Ectodermal cell (in vitro differentiated cells): Measurements from ENCODE around the gene TMC4.

Experiments used
- H3K27ac ChIP-seq: 2 replicates; pipeline ENCODE4 v1.7.0; 2013; ENCODE audit warnings: mild to moderate bottlenecking, low read depth, low read length; ENCODE audit not compliant: insufficient read depth, poor library complexity, severe bottlenecking
- H3K27me3 ChIP-seq: 2 replicates; pipeline ENCODE4 v1.7.0; 2013; ENCODE audit warnings: mild to moderate bottlenecking, low read length; ENCODE audit not compliant: insufficient read depth, control insufficient read depth, poor library complexity, severe bottlenecking
- H3K36me3 ChIP-seq: one replicate; pipeline ENCODE4 v1.7.0; 2013; ENCODE audit warnings: low read length; ENCODE audit not compliant: control insufficient read depth, insufficient read depth
- H3K4me1 ChIP-seq: one replicate; pipeline ENCODE4 v1.7.0; 2013; ENCODE audit warnings: low read length; ENCODE audit not compliant: control insufficient read depth, insufficient read depth
- H3K4me3 ChIP-seq: 2 replicates; pipeline ENCODE4 v1.7.0; 2013; ENCODE audit warnings: low read depth, low read length, control low read depth; ENCODE audit not compliant: insufficient read depth
- H3K9me3 ChIP-seq: 2 replicates; pipeline ENCODE4 v1.7.0; 2013; ENCODE audit warnings: mild to moderate bottlenecking, low read length, moderate library complexity; ENCODE audit not compliant: control insufficient read depth
- WGBS, 2 experiments: methylation state at CpG; one replicate each; pipeline ENCODE4 v1.1.7; 2013; ENCODE audit warnings: missing lambda C conversion rate in 2 of 2; 5-methylcytosine and 5-hydroxymethylcytosine counted together

TMC4 gene

DNA sequence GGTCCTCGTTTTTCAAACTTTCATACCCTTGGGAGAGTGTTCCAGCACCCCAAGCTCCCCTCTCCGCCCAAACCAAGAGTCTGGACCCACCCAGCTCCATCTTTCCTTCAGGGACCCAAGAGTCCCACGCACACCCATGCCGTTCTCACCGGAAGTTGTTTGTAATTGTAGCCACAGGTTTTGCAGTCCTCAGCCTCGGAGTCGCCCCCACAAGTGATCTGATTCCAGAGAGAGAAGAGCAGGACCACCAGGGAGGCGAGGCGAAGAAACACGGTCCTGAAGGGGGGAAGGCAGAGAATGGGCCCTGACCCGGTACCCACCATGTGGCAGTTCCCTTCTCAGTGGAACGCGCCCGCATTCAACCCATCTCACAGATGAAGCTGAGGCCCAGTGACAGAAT is 10.1 kb downstream of the TMC4 start:
- no peak overlapping the region for H3K4me3 ChIP-seq
- H3K36me3 ChIP-seq: no peaks in the 10 kb centered on the region
- H3K27ac ChIP-seq: no peak overlapping the region
- H3K9me3 ChIP-seq: no peaks in the 10 kb centered on the region
- WGBS, 2 experiments: 89 to 91% methylated on average over 14 of the region's 14 CpGs
- peaks cover 15% of the 10 kb centered on the region for H3K4me1 ChIP-seq
- H3K27me3 ChIP-seq: peaks cover 4% of the 10 kb centered on the region

DNA sequence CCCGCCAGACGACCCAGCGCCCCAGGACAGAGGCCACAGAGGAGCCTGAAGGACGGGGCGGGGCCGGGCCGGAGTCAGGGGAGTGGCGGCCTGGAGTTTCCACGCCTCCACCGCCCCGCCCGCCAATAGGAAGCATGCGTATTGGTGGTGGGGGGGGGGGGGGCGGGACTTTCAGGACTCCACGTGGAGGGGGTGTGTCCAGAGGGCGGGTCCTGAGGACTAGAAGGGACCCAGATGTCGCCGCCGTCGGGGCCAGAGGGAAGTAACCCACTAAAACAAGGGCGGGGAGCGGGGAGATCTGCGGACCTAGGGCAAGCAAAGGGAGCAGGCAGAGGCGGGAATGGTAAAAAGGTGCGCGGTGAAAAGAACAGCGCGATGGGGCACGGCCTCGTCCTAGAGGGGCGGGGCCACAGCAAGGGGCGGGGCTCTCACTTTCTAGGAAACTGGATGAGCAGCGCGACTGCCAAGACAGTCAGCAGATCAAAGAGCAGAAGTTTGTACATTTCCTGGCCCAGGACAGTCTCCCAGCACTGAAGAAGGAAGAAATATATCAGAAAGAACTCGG is 10.6 kb downstream of the TMC4 start:
- Histone ChIP-seq H3K9me3 (no peaks in the 10 kb centered on the region), H3K36me3 (no peaks in the 10 kb centered on the region), H3K27ac (no peak overlapping the region), H3K4me3 (no peak overlapping the region), H3K4me1 (peaks cover 15% of the 10 kb centered on the region), H3K27me3 (peaks cover 4% of the 10 kb centered on the region)
- WGBS, 2 experiments: 22 to 24% methylated on average over 32 to 34 of the region's 35 CpGs

DNA sequence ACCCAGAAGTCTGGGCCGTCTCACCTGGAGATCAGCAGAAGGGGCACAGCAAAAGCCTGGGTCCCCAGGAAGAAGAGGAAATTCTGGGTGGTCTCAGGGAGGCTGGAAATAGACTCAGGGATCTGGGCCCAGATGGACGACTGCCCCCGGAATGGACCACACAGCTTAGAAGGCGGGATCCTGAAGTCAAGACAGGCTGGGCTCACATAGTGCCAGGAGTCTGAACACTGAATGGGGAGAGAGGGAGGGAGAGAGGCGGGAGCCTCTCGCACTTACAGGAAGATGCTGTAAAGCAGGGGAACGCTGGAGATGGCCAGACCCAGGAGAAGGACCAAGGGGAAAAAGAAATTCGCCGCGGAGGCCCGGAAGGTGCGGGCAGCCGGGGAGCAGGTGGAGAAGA is 12.1 kb downstream of the TMC4 start:
- H3K4me3 ChIP-seq: peak overlapping the region; percentile 88
- peaks cover 15% of the 10 kb centered on the region for H3K4me1 ChIP-seq
- H3K36me3 ChIP-seq: peaks cover 7% of the 10 kb centered on the region
- H3K27ac ChIP-seq: no peak overlapping the region
- peaks cover 4% of the 10 kb centered on the region for H3K27me3 ChIP-seq
- no peaks in the 10 kb centered on the region for H3K9me3 ChIP-seq
- WGBS, 2 experiments: 72% methylated on average over 13 of the region's 13 CpGs

DNA sequence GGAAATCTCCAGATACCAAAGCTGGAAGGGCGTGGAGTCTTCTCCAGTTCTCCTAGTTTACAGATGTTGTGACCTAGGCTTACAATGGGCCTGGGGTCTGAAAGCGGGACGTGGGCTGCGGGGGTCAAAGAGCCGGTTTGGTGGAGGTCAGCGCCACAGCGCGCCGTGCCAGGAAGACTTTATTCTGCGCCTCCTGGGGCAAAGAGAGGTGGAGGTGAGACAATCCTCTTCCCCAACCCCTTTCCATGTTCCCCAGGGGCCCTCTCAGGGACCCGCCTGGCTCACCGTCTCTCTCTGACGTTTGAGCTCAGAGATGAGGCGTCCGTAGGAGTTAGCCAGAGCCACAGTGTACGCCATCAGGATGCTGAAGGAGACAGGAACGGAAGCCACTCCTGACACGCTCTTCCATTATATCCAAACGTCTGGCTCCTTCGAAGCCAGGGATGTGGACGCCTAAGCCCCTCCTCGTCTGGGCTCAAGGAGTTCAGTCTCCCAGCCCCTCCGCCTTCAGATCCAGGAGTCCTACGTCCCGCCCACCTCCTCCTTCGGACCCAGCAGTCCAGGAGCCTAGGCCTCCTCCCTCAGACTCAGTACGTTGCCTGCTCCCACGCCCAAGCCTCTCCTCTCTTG is 12.7 kb downstream of the TMC4 start:
- Histone ChIP-seq H3K36me3 (peaks cover 13% of the 10 kb centered on the region), H3K4me1 (peaks cover 15% of the 10 kb centered on the region), H3K27me3 (peaks cover 4% of the 10 kb centered on the region), H3K4me3 (peak overlapping the region; percentile 88), H3K27ac (peak overlapping the region; percentile 69), H3K9me3 (no peaks in the 10 kb centered on the region)
- WGBS, 2 experiments: 3 to 4% methylated on average over 28 of the region's 28 CpGs

DNA sequence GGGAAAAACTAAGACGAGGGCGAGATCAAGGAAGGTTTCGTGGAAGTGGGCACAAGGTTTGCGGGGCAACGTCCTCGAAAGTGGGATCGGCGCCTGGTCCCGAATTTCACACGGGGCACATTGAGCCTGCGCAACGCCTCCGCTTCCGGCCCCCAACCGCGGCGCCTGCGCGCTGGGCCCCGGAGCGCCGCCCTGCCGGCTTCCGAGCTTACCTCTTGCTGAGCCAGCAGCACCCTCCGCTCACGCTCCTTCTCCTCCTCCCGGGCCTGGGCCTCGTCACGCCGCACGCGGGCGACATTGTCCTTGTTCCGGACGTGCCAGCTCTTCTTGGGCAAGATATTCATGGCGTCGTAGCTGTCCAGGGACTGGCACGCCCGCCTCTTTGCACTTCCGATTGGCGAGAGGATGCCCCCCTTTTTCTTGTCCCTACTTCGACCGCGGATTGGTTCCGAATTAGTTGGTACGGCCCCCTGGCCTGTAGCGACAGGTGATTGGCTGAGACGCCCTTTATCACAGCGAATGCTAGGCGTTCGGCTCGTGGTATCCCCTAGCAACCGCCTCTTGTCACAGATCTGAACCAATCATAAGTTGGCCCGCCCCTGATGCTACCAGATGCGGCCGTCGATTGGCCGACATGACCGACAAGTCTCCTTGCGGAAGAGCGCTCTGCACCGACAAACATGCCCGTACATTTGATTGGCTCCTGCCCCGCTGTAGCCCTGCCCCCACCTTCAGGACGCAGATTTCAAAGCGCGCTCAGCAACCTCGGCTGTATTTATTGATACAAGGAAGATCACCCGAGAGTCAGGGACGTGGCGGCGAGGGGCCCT is 13.4 kb downstream of the TMC4 start, which contains the start of gene LENG1:
LENG1 (minus strand) TSS at position 370 of the 830 bp plus-strand sequence; CDS start at position 344, 26 bp downstream.
- WGBS, 2 experiments: 0% methylated on average over 72 of the region's 72 CpGs
- H3K9me3 ChIP-seq: no peaks in the 10 kb centered on the region
- H3K27me3 ChIP-seq: peaks cover 4% of the 10 kb centered on the region
- peaks cover 15% of the 10 kb centered on the region for H3K4me1 ChIP-seq
- peaks cover 18% of the 10 kb centered on the region for H3K36me3 ChIP-seq
- H3K27ac ChIP-seq: peak within 1 kb of the TSS; percentile 69
- H3K4me3 ChIP-seq: peak within 1 kb of the TSS; percentile 88

DNA sequence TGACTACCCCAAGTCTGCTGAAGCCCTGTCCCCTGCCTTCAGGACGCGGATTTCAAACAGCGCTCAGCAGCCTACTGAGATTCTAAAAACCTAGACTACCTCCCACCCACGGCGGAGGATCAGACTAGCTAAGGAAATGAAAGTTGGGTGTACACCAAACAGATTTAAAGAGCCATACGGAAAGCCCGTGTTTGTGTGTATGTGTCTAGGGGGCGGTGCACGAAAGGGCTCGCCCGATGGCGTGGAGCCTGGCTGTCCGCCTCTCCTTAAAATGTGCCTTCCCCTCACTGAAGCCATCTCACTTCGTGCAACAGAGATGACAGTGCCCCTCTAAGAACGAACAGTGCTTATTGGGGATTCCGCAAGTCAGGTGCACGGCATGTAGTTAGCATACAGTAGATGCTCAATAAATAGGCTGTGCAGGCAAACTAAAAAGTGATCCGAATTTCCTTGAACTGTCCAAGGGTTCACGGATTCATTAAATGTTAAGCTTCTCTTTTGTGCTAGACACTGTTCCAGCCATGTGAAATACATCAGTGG is 14.1 kb downstream of the TMC4 start:
- peak overlapping the region; percentile 78 for H3K4me3 ChIP-seq
- peaks cover 15% of the 10 kb centered on the region for H3K4me1 ChIP-seq
- H3K9me3 ChIP-seq: no peaks in the 10 kb centered on the region
- peak overlapping the region; percentile 36 for H3K27ac ChIP-seq
- peaks cover 25% of the 10 kb centered on the region for H3K36me3 ChIP-seq
- WGBS, 2 experiments: 30 to 35% methylated on average over 19 of the region's 19 CpGs
- no peaks in the 10 kb centered on the region for H3K27me3 ChIP-seq

DNA sequence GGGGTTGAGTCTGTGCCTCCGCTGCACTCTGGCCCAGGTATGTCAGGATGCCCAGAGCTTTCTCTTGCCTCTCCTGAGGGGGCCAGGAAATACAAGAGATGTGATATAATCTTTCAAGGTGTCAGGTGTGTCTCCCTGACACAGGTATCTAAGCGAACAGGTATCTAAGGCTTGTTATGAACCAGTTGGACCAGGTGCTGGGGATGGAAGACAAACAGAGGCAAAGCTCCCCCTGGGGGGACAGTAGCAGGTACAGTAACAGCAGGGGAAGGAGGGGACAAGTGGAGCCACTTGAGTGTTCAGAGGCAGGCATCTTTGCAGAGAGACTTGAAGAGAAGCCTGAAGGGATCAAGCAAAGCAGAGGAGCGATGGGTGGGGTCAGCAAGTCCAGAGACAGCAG is 16.0 kb downstream of the TMC4 start:
- H3K36me3 ChIP-seq: peaks cover 44% of the 10 kb centered on the region

DNA sequence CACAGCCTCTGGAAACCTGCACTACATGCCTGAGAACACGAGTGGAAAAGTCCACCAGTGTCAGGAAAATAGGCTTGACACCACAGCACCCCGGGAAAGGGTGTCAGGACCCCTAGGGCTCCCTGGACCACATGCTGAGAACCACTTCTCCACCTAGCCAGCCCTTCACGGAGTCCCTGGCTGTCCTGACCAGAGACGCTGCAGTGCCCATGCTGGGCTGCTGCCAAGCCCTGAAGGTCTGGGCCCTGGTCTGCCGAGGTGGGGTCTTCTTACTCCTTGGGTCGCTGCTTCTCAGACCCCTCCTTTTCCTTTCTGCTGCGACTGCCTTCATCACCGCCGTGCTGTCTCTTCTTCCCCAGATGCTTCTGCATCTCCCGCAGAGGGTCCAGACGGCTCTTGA is 16.5 kb downstream of the TMC4 start:
- Histone ChIP-seq H3K27me3 (no peaks in the 10 kb centered on the region), H3K9me3 (no peaks in the 10 kb centered on the region)
- 90 to 94% methylated on average over 11 of the region's 11 CpGs for WGBS, 2 experiments

More for the DNA sequence above, 16.0 kb downstream of the TMC4 start:
- 94 to 95% methylated on average over 3 of the region's 3 CpGs for WGBS, 2 experiments
- no peak overlapping the region for H3K4me3 ChIP-seq
- H3K9me3 ChIP-seq: no peaks in the 10 kb centered on the region
- H3K27me3 ChIP-seq: no peaks in the 10 kb centered on the region
- peaks cover 15% of the 10 kb centered on the region for H3K4me1 ChIP-seq
- no peak overlapping the region for H3K27ac ChIP-seq

DNA sequence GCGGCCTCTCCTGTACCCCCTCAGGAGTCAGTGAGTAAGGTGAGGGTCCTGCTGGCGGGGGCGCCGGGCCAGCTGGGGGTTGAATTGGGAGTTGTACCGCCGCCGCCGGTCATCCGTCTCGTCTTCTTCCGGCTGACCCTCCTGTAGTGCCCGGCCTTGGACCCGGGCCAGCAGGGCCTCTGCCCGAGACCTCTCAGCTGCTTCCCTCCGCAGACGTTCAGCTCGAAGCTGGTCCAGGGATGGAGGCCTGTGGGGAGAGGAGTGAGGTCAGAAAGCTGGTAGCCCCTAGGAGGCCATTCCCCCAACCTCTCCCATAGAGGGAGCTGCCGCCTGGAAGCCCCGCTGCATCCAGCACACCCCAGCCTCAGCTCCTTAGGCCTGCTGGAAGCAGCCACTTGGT is 17.3 kb downstream of the TMC4 start:
- no peaks in the 10 kb centered on the region for H3K27me3 ChIP-seq
- H3K4me1 ChIP-seq: peaks cover 9% of the 10 kb centered on the region
- H3K4me3 ChIP-seq: no peak overlapping the region
- peaks cover 53% of the 10 kb centered on the region for H3K36me3 ChIP-seq
- no peak overlapping the region for H3K27ac ChIP-seq
- 93 to 94% methylated on average over 19 of the region's 19 CpGs for WGBS, 2 experiments
- H3K9me3 ChIP-seq: no peaks in the 10 kb centered on the region

More for the DNA sequence above, 16.5 kb downstream of the TMC4 start:
- Histone ChIP-seq H3K36me3 (peaks cover 49% of the 10 kb centered on the region), H3K27ac (no peak overlapping the region), H3K4me1 (peaks cover 15% of the 10 kb centered on the region), H3K4me3 (no peak overlapping the region)
